Mucosa of stomach (tissue), 1 donor: Measurements from ENCODE around the gene YARS1.

Source experiments
- H3K27me3 ChIP-seq: one replicate; pipeline ENCODE4 v1.7.0; 2013; ENCODE audit warnings: mild to moderate bottlenecking, low read length; ENCODE audit not compliant: control insufficient read depth, insufficient read depth
- H3K36me3 ChIP-seq: one replicate; pipeline ENCODE4 v1.7.0; 2013; ENCODE audit warnings: low read length; ENCODE audit not compliant: control insufficient read depth, insufficient read depth
- H3K4me1 ChIP-seq: one replicate; pipeline ENCODE4 v1.7.0; 2013; ENCODE audit warnings: mild to moderate bottlenecking, low read length; ENCODE audit not compliant: control insufficient read depth, insufficient read depth
- H3K4me3 ChIP-seq: one replicate; pipeline ENCODE4 v1.7.0; 2013; ENCODE audit warnings: low read length
- H3K9ac ChIP-seq: one replicate; pipeline ENCODE4 v1.7.0; 2013; ENCODE audit warnings: mild to moderate bottlenecking, low read length, moderate library complexity
- H3K9me3 ChIP-seq: one replicate; pipeline ENCODE4 v1.7.0; 2013; ENCODE audit warnings: mild to moderate bottlenecking, low read length, moderate library complexity; ENCODE audit not compliant: control insufficient read depth
- donor health status: Pancreatic carcinoma.

YARS1 gene

DNA sequence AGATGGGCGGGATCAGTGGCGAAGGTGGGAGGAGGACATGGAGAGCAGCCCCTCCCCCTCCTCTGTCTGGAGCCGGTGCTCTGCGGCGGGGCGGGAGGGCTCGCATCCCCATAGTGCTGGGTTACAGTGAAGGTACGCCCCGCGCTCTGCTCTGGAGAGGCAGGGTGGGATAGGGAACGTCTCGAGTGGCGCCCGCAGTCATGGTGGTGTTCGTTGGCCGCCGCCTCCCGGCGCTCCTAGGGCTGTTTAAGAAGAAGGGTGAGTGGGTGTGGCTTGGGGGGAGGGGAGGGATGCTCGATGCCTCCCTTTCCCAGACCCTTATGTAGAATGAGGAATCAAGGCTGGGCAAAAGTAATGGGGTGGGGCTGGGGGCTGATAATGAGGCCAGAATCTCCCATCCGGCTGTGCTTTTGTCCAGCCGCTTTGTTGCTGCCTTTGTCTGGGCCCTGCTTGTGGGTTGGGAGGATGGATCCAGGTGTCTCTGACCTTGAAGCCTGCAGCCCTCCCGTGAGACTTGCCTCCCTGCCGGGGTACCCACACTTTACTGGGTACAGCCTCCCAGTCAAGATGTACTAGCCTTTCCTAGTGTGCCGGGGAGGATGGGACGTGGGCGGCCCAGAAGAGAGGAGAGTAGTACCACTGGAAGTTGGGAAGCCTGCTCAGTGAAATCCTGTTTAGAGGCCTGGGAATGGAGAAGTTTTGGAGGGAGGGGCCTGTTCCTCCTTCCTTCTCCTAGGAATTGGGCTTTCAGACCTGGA, 51.4 kb downstream of the YARS1 start:
- Histone ChIP-seq H3K9ac (peak overlapping the region; percentile 50), H3K9me3 (no peaks in the 10 kb centered on the region), H3K4me1 (peaks cover 58% of the 10 kb centered on the region), H3K27me3 (no peaks in the 10 kb centered on the region), H3K4me3 (no peak overlapping the region), H3K36me3 (peaks cover 4% of the 10 kb centered on the region)

DNA sequence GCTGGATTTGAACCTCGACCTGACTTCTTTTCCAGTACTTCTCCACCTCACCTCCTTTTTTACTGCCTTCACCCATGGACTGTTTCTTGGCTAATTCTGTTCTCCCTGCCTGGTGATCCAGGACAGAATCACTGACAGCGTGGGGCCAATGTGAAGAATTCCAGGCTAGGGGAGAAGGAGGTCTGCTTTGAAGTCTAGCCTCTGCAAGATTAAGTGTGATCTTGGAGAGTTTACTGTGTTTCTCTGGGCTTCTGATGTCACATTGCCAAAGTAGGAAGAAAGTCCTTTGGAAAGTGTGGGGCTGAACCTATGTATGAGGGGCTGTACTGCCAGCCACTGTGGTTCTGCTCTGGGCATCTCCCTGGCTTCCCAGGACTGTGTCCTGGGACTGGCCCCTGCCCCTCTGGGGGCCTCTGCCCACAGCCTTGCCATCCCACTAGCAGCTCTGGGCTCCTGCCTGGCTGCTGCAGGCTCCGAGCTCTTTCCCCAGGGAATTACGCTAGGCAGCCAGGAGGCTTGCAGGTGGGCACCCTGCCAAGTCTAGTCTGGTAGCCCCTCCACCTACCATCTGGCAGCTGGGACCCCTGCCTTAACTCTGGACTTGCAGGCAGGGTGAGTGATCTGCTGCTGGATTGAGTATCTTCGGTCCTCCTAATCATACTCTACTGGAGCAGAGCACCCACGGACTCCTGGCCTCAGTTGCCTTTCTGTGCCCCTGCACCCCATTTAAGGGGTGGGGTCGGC, 52.2 kb downstream of the YARS1 start:
- no peak overlapping the region for H3K4me3 ChIP-seq
- no peaks in the 10 kb centered on the region for H3K9me3 ChIP-seq
- H3K9ac ChIP-seq, result peak overlapping the region; percentile 10
- H3K27me3 ChIP-seq, result no peaks in the 10 kb centered on the region
- H3K4me1 ChIP-seq, result peaks cover 65% of the 10 kb centered on the region
- H3K36me3 ChIP-seq, result no peaks in the 10 kb centered on the region

DNA sequence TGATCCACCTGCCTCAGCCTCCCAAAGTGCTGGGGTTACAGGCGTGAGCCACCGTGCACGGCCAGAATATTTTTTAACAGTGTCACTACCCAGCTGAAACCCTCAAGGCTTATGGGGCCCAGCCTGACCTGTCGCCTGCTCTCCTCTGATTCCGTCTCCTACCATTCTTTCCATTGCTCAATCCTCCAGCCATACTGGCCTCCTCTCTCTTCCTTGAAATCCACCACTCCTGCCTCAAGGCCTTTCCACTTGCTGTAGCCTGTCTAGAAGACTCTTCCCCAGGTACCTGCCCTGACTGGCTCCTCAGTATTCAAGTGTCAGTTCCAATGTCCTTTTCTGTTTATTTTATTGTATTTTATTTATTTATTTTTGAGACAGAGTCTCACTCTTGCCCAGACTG, 53.9 kb downstream of the YARS1 start:
- Histone ChIP-seq H3K4me1 (peaks cover 81% of the 10 kb centered on the region), H3K9ac (no peak overlapping the region)

DNA sequence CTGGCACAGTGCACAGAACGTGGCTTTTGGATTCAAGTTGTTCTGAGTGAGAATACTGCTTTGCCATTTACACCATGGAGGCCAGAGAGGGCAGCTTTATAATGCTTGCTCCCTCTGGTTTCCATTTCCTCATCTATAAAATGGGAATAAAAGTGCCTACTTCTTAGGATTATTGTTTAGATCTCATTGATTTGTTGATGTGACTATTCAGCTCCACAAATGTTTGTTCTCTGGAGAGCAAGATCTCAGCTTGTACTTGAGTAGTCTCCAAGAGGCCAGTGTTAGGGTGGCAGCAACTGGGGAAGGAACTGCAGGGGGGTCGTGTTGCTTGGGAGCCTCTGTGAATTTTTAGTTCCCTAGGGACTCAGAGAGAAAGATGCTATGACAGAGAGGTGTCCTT, 55.2 kb downstream of the YARS1 start:
- Histone ChIP-seq H3K27me3 (no peaks in the 10 kb centered on the region), H3K36me3 (no peaks in the 10 kb centered on the region), H3K9ac (peak overlapping the region; percentile 52), H3K4me3 (no peak overlapping the region), H3K9me3 (no peaks in the 10 kb centered on the region), H3K4me1 (peaks cover 83% of the 10 kb centered on the region)

More for the DNA sequence above, 53.9 kb downstream of the YARS1 start:
- Histone ChIP-seq H3K4me3 (no peak overlapping the region), H3K9me3 (no peaks in the 10 kb centered on the region), H3K27me3 (no peaks in the 10 kb centered on the region), H3K36me3 (no peaks in the 10 kb centered on the region)

DNA sequence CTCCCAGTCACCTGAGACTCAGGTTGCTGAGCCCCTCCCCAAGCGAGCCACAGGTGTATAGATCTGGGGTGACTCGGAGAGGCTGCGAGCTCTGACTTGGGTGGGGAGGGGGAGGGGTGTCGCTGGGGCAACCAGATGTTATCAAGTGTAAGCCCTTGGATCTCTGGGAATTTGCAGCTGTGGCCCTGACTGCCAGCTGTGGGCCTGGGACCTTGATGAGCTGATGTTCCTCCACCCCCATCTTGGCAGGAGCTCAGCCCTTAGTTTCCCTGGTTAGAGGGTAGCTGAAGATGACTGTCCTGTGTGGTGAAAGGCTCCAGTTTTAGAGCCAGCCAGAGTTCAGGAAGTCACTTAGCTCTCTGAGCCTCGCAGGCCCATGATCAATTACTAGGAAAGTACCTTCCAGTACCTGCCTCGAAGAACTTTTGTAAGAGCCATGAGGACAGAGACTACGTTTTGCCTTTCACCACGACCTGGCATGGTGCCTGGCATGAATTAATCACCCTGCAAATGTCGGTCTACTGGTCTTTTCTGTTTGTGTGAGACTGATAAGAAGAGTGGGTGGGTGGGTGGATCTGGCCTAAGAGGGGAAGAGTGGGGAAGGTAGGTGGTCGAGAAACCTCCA, 55.8 kb downstream of the YARS1 start:
- no peaks in the 10 kb centered on the region for H3K36me3 ChIP-seq
- H3K4me3 ChIP-seq, result no peak overlapping the region
- H3K4me1 ChIP-seq, result peaks cover 82% of the 10 kb centered on the region
- H3K9ac ChIP-seq, result peak overlapping the region; percentile 82
- no peaks in the 10 kb centered on the region for H3K27me3 ChIP-seq
- H3K9me3 ChIP-seq, result no peaks in the 10 kb centered on the region

DNA sequence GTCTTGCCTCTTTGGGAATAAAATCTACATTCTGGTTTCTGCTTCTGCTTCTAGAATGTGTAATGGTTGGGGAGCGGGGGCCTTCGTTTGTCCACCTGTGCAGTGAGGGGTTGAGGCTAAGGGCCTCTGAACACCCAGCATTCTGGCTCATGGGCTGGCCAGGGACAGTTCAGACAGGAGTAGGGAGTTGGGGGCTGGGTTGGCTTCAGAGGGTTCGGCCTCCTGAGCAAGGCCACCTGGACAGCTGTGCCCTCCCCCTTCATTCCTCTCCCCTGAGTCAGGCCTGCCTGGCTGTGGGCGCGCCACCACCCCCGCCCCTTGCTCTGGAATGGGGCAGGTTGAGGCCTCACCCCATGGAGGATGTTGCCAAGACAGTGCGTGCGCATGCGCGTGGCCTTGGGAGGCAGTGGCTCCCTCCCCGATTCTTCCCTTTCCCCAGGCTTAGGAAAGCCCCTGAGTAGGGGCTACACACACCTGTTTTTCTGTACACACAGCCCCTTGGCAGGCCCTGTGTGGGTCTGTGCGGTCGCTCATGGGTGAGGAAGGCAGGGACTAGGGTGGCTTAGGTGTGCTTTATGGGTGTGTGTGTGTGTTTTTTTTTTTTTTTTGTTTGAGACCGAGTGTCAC, 57.0 kb downstream of the YARS1 start:
- Histone ChIP-seq H3K9me3 (no peaks in the 10 kb centered on the region), H3K4me1 (peaks cover 80% of the 10 kb centered on the region), H3K36me3 (no peaks in the 10 kb centered on the region), H3K4me3 (peak overlapping the region; percentile 31), H3K27me3 (no peaks in the 10 kb centered on the region), H3K9ac (peak overlapping the region; percentile 82)

DNA sequence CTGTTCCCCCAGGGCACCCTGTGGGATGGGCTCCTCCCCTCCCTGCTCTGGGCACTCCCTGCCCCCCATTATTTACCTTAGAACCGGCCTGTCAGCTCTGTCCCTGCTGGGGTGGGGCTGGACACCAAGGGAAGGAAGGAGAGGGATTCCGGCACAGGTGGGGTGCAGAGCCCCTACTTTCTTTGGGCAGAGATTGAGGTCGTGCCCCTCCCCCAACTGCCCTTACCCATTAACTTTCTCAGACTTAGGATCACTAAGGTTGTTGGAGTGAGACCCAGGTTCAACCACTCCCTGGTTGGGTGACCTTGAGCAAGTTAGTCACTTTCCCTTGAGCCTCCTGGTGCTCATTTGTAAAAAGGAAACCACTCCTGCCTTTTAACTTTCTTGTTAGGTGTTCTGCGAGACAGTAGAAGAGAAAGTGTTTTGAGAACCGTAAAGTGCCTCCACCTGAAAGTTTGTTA, 57.6 kb downstream of the YARS1 start:
- Histone ChIP-seq H3K9ac (peak overlapping the region; percentile 82), H3K36me3 (no peaks in the 10 kb centered on the region), H3K4me1 (peaks cover 79% of the 10 kb centered on the region), H3K27me3 (no peaks in the 10 kb centered on the region), H3K4me3 (peak overlapping the region; percentile 31), H3K9me3 (no peaks in the 10 kb centered on the region)

DNA sequence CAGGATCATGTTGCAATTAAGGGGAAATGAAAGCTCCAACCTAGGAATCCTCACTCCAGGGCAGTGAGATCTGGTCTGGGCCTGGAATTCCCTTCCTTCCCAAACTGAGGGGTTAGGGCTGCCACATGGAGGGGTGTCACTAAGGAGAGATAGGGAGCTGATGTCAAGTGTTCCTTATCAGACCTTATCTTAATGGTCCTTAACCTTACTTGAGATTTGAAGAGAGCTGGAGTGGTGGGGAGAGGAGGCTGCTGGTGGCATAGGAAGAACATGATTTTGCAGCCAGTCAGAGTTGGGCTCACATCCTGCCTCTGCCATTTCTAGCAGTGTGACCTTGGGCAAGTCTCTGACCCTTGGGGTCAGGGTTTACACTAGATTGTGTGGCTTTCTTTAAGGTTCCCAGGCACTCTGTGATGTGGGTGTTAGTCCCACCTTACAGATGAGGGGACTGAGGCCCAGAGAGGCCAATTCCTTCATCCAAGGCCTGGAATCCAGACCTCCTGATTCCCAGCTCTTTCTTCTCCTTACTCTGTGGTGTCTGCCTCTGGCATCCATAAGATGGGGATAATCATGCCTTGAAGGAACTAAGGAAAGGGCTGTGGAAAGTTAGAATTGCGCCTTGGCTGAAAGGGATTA, 58.2 kb downstream of the YARS1 start:
- no peaks in the 10 kb centered on the region for H3K9me3 ChIP-seq
- H3K4me1 ChIP-seq, result peaks cover 79% of the 10 kb centered on the region
- peak overlapping the region; percentile 82 for H3K9ac ChIP-seq
- H3K27me3 ChIP-seq, result no peaks in the 10 kb centered on the region
- H3K4me3 ChIP-seq, result peak overlapping the region; percentile 31
- H3K36me3 ChIP-seq, result no peaks in the 10 kb centered on the region

DNA sequence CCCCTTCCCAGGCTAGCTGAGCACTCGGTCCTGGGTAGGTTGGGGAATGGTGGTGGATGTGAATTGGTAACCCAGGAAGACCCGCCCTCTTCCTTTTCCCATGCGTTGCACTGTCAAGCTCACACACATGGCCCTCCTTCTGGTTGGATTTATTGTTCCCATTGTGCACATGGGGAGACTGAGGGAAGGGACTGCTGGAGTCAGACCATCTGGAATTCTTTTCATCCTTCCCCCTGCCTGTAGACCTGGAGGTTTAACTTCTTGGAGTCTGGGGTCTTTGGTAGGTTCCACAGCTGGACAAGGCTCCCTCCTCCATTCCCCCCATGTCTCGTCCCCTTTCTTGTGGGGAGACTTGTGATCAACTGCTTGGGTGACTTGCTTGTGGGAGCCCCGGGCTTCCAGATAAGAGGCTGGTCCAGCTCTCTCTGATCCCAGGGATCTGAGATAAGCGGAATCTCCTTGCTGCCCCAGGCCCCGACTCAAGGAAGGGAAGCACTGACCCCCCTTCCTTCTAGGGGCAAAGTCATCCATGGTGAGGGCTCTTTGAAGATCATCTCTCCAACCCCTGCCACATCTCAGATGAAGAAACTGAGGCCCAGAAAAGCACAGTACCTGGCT, 58.9 kb downstream of the YARS1 start:
- Histone ChIP-seq H3K4me3 (peak overlapping the region; percentile 31), H3K27me3 (no peaks in the 10 kb centered on the region), H3K4me1 (peaks cover 82% of the 10 kb centered on the region), H3K36me3 (no peaks in the 10 kb centered on the region), H3K9me3 (no peaks in the 10 kb centered on the region), H3K9ac (peak overlapping the region; percentile 82)

DNA sequence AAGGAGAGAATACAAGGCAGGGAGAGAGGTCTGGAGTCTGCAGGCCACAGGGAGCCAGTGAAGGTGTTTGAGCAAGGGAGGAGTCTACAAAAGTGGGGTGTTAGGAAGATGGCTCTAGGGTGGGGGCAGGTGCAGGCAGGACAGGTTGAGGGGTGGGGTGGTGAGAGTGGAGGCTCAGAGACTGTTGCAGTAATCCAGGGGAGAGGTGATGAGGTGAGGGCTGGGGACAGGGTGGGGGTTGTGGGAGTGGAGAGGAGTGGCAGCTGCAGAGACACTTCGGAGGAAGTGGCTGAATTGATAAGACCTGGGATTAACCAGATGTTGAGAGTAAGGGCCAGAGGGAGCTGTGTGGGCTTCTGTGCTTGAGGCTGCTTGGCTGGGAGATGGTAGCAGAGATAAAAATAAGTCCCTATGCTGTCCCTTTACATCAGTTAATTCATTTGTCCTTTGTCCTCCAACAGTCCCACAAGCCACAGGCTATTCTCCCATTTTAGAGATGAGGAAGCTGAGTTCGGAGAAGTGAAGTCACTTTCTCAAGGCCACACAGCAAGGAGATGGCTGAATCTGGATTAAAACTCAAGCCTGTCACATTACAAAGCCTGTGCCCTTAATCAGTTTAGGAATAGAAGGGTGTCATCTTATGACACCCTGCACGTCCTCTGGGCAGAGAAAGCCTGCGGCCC, 59.8 kb downstream of the YARS1 start:
- H3K9me3 ChIP-seq, result no peaks in the 10 kb centered on the region
- H3K4me3 ChIP-seq, result no peak overlapping the region
- H3K36me3 ChIP-seq, result no peaks in the 10 kb centered on the region
- H3K27me3 ChIP-seq, result no peaks in the 10 kb centered on the region
- peaks cover 76% of the 10 kb centered on the region for H3K4me1 ChIP-seq
- H3K9ac ChIP-seq, result peak overlapping the region; percentile 82

DNA sequence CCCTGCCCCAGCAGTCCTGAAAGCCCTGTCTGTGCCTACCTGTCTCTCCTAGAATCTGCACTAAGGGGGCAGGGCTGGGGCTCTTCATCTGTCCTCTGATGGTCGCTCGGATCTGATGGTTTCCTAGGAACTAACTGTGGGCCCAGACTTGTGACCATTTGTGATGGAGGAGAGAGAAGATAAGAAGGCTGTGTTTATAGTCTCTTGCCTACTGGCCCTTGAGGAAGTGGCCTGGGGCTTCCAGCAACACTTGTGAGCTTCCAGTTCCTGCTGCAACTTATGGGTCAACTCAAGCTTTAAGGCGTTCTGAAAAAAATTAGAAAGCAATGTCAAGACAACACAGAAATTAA, 61.4 kb downstream of the YARS1 start:
- H3K4me3 ChIP-seq, result no peak overlapping the region

More for the DNA sequence above, 61.4 kb downstream of the YARS1 start:
- H3K9me3 ChIP-seq, result no peaks in the 10 kb centered on the region
- no peaks in the 10 kb centered on the region for H3K27me3 ChIP-seq
- H3K4me1 ChIP-seq, result peaks cover 70% of the 10 kb centered on the region
- H3K36me3 ChIP-seq, result no peaks in the 10 kb centered on the region
- peak overlapping the region; percentile 74 for H3K9ac ChIP-seq
